Transverse colon (tissue), 4 donors: ENCODE results near the gene APBB2. TPM values are rescaled to one million over a fixed set of nuclear protein-coding genes. Genes with fewer than 3 reads are reported as not detected.

Source experiments
- DNase-seq: peaks from one replicate; pipeline ENCODE4 v3.0.0-alpha.2; 2019
- H3K27ac ChIP-seq, 4 donors: fragments of 200-600 bp; sonication (generic); 2 replicates each; pipeline ENCODE4 v1.5.1; 2016 to 2018; ENCODE audit warnings: inconsistent platforms in 4 of 4
- H3K27me3 ChIP-seq: fragments of 200-600 bp; sonication (generic); 2 replicates; pipeline ENCODE4 v1.5.1; 2017; ENCODE audit warnings: inconsistent platforms
- H3K36me3 ChIP-seq, 4 donors: fragments of 200-600 bp; sonication (generic); 2 replicates each; pipeline ENCODE4 v1.5.1; 2017 to 2019; ENCODE audit warnings: inconsistent platforms in 4 of 4
- H3K4me1 ChIP-seq, 4 donors: fragments of 200-600 bp; sonication (generic); 2 replicates each; pipeline ENCODE4 v1.5.1; 2017 to 2020; ENCODE audit warnings: inconsistent platforms in 4 of 4
- H3K4me3 ChIP-seq, 4 donors: fragments of 200-600 bp; sonication (generic); 1 replicate in 1 of 4; 2 replicates in 3 of 4; pipeline versions ENCODE4 v1.5.1 to v1.6.1; 2017 to 2019; ENCODE audit warnings: inconsistent platforms in 4 of 4
- H3K9me3 ChIP-seq, 2 donors: fragments of 200-600 bp; sonication (generic); 2 replicates each; pipeline ENCODE4 v1.5.1; 2017 to 2019; ENCODE audit warnings: inconsistent platforms in 2 of 2
- EP300 ChIP-seq: sonication (generic); formaldehyde crosslinking; IDR thresholded peaks from one replicate; pipeline ENCODE4 v1.6.1; 2017; ENCODE audit warnings: antibody characterized with exemption, low read depth
- POLR2A ChIP-seq: fragments of 450-650 bp; IDR thresholded peaks from one replicate; pipeline ENCODE4 v1.6.1; 2016; ENCODE audit warnings: antibody characterized with exemption, mild to moderate bottlenecking, moderate library complexity
- POLR2AphosphoS5 ChIP-seq, 3 donors: sonication (generic); formaldehyde crosslinking; IDR thresholded peaks; one replicate each; pipeline ENCODE4 v1.6.1; 2016; ENCODE audit warnings: antibody characterized with exemption in 3 of 3
- WGBS, 2 donors: methylation state at CpG; one replicate each; pipeline ENCODE4 v1.1.5; 2018; ENCODE audit warnings: low coverage in 1 of 2; 5-methylcytosine and 5-hydroxymethylcytosine counted together
- in situ Hi-C, 4 donors: fragments of 200-750 bp; cut with MboI; loops; one replicate each; pipeline versions ENCODE4 v1.15.0 to v1.15.1; 2017; ENCODE audit warnings: low sequenced_read_pairs in 3 of 4, low pct_ligation_motif_present in 1 of 4, low pct_unique_long_range_greater_than_20kb in 1 of 4
- intact Hi-C: fragments of 100-400 bp; cut with DNase I; formaldehyde crosslinking; loops from one replicate; pipeline ENCODE4 v1.15.1; 2023; ENCODE audit warnings: low total_unique reads
- total RNA-seq, 4 donors: library from RNA; depleted of rRNA; stranded (reverse); fragments of >200 nt; gene quantifications; one replicate each; pipeline ENCODE4 v1.1.0, GENCODE V29; 2016
- TF ChIP-seq, protein P1 (sequence below), 5 experiments: fragments of 200-600 bp in 3 of 5; fragments of 450-650 bp in 2 of 5; sonication (generic) in 3 of 5; IDR thresholded peaks; 1 replicate in 2 of 5; 2 replicates in 3 of 5; pipeline ENCODE4 v1.5.1; 2016 to 2017; ENCODE audit warnings: antibody characterized with exemption in 5 of 5, inconsistent platforms in 3 of 5, mild to moderate bottlenecking in 2 of 5, moderate library complexity in 1 of 5

Gene APBB2
- total RNA-seq, 4 donors from 2014 or later: 37.1 to 138 (median 90.1) TPM

DNA sequence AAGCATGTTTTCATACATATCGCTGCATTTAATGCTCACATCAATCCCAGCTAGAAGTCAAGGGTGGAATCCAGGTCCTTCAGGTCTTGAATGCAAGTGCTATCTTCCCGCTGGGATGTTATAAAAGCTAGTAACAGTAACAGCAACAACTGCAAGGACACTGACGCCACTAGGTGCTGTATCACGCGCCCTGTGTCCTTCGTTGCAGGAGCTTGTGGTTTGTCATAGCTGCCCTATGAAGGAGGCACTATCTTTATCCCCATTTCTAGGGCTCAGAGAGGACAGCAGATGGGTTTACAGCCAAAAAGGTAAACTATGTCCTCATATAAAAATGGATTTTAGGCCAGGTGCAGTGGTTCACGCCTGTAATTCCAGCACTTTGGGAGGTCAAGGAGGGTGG lies 261.7 kb downstream of the APBB2 start:
- Histone ChIP-seq H3K4me1 (peaks cover 0 to 9% (median 3%) of the 10 kb centered on the region in 4 donors), H3K27me3 (no peaks in the 10 kb centered on the region), H3K27ac (no peak overlapping the region), H3K36me3 (no peaks in the 10 kb centered on the region), H3K9me3 (no peaks in the 10 kb centered on the region), H3K4me3 (no peak overlapping the region)
- in situ Hi-C loops: no loop called here
- no peak for DNase-seq
- no peak for TF ChIP-seq POLR2AphosphoS5 (IDR thresholded peaks at IDR 0.05)
- no peak for TF ChIP-seq EP300
- TF ChIP-seq, protein P1, sequence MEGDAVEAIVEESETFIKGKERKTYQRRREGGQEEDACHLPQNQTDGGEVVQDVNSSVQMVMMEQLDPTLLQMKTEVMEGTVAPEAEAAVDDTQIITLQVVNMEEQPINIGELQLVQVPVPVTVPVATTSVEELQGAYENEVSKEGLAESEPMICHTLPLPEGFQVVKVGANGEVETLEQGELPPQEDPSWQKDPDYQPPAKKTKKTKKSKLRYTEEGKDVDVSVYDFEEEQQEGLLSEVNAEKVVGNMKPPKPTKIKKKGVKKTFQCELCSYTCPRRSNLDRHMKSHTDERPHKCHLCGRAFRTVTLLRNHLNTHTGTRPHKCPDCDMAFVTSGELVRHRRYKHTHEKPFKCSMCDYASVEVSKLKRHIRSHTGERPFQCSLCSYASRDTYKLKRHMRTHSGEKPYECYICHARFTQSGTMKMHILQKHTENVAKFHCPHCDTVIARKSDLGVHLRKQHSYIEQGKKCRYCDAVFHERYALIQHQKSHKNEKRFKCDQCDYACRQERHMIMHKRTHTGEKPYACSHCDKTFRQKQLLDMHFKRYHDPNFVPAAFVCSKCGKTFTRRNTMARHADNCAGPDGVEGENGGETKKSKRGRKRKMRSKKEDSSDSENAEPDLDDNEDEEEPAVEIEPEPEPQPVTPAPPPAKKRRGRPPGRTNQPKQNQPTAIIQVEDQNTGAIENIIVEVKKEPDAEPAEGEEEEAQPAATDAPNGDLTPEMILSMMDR (IDR thresholded peaks at IDR 0.05): no peak
- intact Hi-C loops: no loop called here
- WGBS, 2 donors: 90 to 94% methylated on average over 2 to 7 of the region's 7 CpGs

DNA sequence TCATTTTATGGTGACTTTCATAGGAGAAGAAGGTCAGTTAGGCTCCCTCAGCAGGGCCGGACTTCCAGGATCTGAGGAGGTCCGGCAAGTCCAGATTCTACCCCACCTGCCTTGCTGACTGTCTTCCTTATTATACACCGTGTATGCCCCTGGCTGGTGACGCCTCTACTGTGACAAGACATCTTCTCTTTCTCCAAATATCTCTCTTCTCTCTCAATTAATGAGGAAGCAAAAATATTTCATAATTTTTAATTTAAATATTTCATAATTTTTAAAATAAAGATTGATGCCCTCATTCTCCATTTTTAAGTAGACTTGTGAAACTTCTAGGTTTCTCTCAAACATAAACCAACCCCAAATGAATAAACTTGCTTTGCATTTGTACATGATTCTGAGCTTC lies 262.1 kb downstream of the APBB2 start:
- Histone ChIP-seq H3K27me3 (no peaks in the 10 kb centered on the region), H3K27ac (no peak overlapping the region), H3K36me3 (no peaks in the 10 kb centered on the region), H3K9me3 (no peaks in the 10 kb centered on the region), H3K4me1 (peaks cover 0 to 9% (median 3%) of the 10 kb centered on the region in 4 donors), H3K4me3 (no peak overlapping the region)
- in situ Hi-C loops (no loop called here), intact Hi-C loops (no loop called here)
- TF ChIP-seq EP300 (no peak), POLR2AphosphoS5 (IDR thresholded peaks at IDR 0.05) (no peak), POLR2A (no peak)
- TF ChIP-seq, protein P1 (IDR thresholded peaks at IDR 0.05): no peak
- 80 to 90% methylated on average over 2 to 4 of the region's 4 CpGs for WGBS, 2 donors
- DNase-seq: no peak

DNA sequence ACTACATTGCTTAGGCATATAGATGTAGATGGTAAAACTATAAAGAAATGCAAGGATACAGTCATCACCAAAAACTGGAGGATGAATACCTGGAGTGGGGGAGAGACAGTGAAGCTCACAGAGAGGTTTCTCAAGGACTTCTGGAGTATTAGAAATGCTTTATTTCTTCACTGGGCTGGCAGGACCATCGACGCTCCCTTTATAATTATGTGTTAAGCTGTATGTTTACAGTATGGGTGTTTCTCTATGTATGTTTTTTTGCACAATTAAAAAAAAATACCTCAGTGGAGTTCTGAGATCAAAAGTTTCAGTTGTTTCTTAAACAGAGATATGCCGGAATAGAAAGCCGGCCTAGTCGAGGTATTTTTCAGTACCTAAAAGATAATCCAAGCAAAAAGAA lies 263.3 kb downstream of the APBB2 start:
- in situ Hi-C loops: no loop called here
- DNase-seq: no peak
- 95 to 100% methylated on average over 5 of the region's 5 CpGs for WGBS, 2 donors
- H3K36me3 ChIP-seq: no peaks in the 10 kb centered on the region
- H3K4me1 ChIP-seq: peaks cover 0 to 9% (median 3%) of the 10 kb centered on the region in 4 donors
- H3K27ac ChIP-seq: no peak overlapping the region
- H3K27me3 ChIP-seq: no peaks in the 10 kb centered on the region
- intact Hi-C loops: no loop called here
- TF ChIP-seq POLR2A (no peak), POLR2AphosphoS5 (IDR thresholded peaks at IDR 0.05) (no peak), EP300 (no peak)
- TF ChIP-seq, protein P1 (IDR thresholded peaks at IDR 0.05): no peak
- no peak overlapping the region for H3K4me3 ChIP-seq
- no peaks in the 10 kb centered on the region for H3K9me3 ChIP-seq

DNA sequence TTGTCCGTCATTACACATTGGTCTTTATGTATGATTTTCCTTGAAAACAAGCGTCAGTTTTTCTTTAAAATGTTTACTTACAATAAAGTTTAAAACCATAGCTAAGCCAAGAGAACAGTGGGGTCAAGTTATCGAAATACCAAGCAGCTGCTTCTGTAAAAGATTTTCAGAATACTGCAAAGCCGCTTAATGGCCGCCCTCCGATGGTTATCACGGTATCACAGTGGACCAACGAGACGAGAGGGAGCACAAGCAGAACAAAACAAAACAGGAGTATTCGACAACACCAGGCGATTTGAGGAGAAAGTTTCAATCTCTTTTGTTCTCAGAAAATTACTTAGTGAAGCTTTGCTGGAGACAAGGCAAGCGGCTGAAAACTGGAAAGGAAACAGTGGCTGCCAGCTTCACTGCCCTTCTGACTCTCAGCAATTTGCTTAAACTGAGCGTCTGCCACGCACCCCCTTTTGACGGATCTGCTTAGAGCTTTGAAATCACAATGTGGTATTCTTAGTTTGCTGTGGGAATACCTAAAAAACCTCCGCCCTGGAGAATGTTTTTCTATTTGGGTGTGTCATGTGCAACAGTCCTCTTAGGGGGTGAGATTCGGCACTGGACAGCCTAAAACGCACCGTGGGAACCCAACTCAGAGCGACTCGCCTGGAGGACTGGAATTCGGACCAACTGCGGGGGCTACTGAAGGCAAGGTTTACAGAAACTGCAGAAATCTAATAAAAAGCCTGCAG lies 264.8 kb downstream of the APBB2 start:
- Histone ChIP-seq H3K27ac (no peak overlapping the region), H3K9me3 (no peaks in the 10 kb centered on the region), H3K4me3 (no peak overlapping the region), H3K36me3 (no peaks in the 10 kb centered on the region), H3K27me3 (no peaks in the 10 kb centered on the region), H3K4me1 (peaks cover 0 to 9% (median 3%) of the 10 kb centered on the region in 4 donors)
- in situ Hi-C loops (loop anchor here in 1 of 4 donors (25.0 kb wide), 1 partner anchor 688 kb away; no protein-coding TSS in a partner anchor), intact Hi-C loops (no loop called here)
- no peak for DNase-seq
- 79 to 94% methylated on average over 19 to 23 of the region's 23 CpGs for WGBS, 2 donors
- no peak for TF ChIP-seq POLR2AphosphoS5 (IDR thresholded peaks at IDR 0.05)
- TF ChIP-seq, protein P1 (IDR thresholded peaks at IDR 0.05): no peak
- no peak for TF ChIP-seq POLR2A
- TF ChIP-seq EP300: no peak
